HepG2 (cell line): Measurements from ENCODE around the gene MCU. TPM values are rescaled to one million over a fixed set of nuclear protein-coding genes. Genes with fewer than 3 reads are reported as not detected.

Source experiments
- ATAC-seq: fragments of 200-7000 bp; cut with Tn5 transposase; 3 replicates; pipeline ENCODE4 v1.9.1; 2020; ENCODE audit warnings: mild to moderate bottlenecking, moderate library complexity
- BruUV-seq: library from RNA; stranded (reverse); fragments of 400-500 nt; replicated peaks from 2 replicates; lab custom pipeline; 2021; lab: Mats Ljungman, UMichigan
- CTCF ChIA-PET: fragments of 300-600 bp; formaldehyde crosslinking; extraction: SDS; loops from one replicate; lab custom pipeline; 2021; ENCODE audit warnings: low total read pairs, inconsistent platforms, low intra/inter-chr PET ratio; lab: Yijun Ruan, JAX
- POLR2A ChIA-PET: fragments of 350-600 bp; sonication (Branson Sonifier 250); formaldehyde crosslinking; loops from one replicate; lab custom pipeline; 2020; ENCODE audit warnings: antibody characterized with exemption, inconsistent platforms; lab: Yijun Ruan, JAX
- DNase-seq: peaks from one replicate; pipeline ENCODE4 v3.0.0-alpha.2; 2015; ENCODE audit warnings: low spot score
- FAIRE-seq: peaks from 3 replicates; lab custom pipeline; 2011; peaks lifted over from hg19 to GRCh38; lab: Jason Lieb, UNC
- H2AFZ ChIP-seq: one replicate; pipeline ENCODE4 v1.6.1; 2011; ENCODE audit warnings: low read length, inconsistent platforms
- H3K27ac ChIP-seq: fragments of 300-600 bp; 3 replicates; pipeline ENCODE4 v1.8.0; 2011; ENCODE audit warnings: mixed run types, mild to moderate bottlenecking, mixed read lengths, low read length, inconsistent platforms; ENCODE audit not compliant: insufficient read depth; ENCODE audit errors: extremely low read length
- H3K27me3 ChIP-seq, 2 experiments: fragments of 200-600 bp in 1 of 2; 2 replicates in 1 of 2; 3 replicates in 1 of 2; pipeline versions ENCODE4 v1.6.0 to v1.8.0; 2011; ENCODE audit warnings: low read length in 2 of 2, mild to moderate bottlenecking in 2 of 2, moderate library complexity in 2 of 2, inconsistent platforms in 1 of 2; ENCODE audit not compliant: insufficient read depth in 2 of 2, control insufficient read depth in 1 of 2
- H3K36me3 ChIP-seq, 2 experiments: fragments of 200-600 bp in 1 of 2; replicated peaks in 1 of 2; 2 replicates in 1 of 2; 3 replicates in 1 of 2; pipeline versions ENCODE4 v1.5.1 to v1.8.0; 2011; ENCODE audit warnings: low read length in 2 of 2, inconsistent platforms in 1 of 2; ENCODE audit not compliant: insufficient read depth in 2 of 2, control insufficient read depth in 1 of 2
- H3K4me1 ChIP-seq: 2 replicates; pipeline ENCODE4 v1.5.1; 2012; ENCODE audit warnings: low read length, inconsistent platforms; ENCODE audit not compliant: insufficient read depth
- H3K4me2 ChIP-seq: 2 replicates; pipeline ENCODE4 v1.6.0; 2011; ENCODE audit warnings: low read depth, low read length, inconsistent platforms
- H3K4me3 ChIP-seq, 3 experiments: fragments of 200-600 bp in 1 of 3; sonication (generic), shearing (Covaris generic) in 1 of 3; replicated peaks in 1 of 3; 2 replicates each; pipeline ENCODE4 v1.5.1; 2011 to 2016; ENCODE audit warnings: low read length in 3 of 3, inconsistent platforms in 2 of 3, low read depth in 2 of 3, mild to moderate bottlenecking in 2 of 3, control low read depth in 1 of 3, mixed read lengths in 1 of 3; ENCODE audit not compliant: insufficient read depth in 1 of 3
- H3K79me2 ChIP-seq: one replicate; pipeline ENCODE4 v1.6.1; 2011; ENCODE audit warnings: low read length, inconsistent platforms; ENCODE audit not compliant: insufficient read depth
- H3K9ac ChIP-seq: 2 replicates; pipeline ENCODE4 v1.6.0; 2011; ENCODE audit warnings: mild to moderate bottlenecking, low read depth, low read length, inconsistent platforms; ENCODE audit not compliant: insufficient read depth
- H3K9me3 ChIP-seq: 2 replicates; pipeline ENCODE4 v1.5.1; 2012; ENCODE audit warnings: mild to moderate bottlenecking, low read length
- H4K20me1 ChIP-seq: 2 replicates; pipeline ENCODE4 v1.6.0; 2011; ENCODE audit warnings: inconsistent platforms, mild to moderate bottlenecking, low read length, moderate library complexity; ENCODE audit not compliant: insufficient read depth
- AGO2 ChIP-seq: fragments of 200-400 bp; formaldehyde crosslinking; optimal IDR thresholded peaks from 2 replicates; pipeline ENCODE3; 2017; ENCODE audit warnings: mild to moderate bottlenecking, low read depth, low read length, moderate library complexity
- ARNT2 ChIP-seq: sonication (generic); formaldehyde crosslinking; IDR thresholded peaks from 2 replicates; pipeline ENCODE4 v1.8.0; 2022; ENCODE audit warnings: mild to moderate bottlenecking, low read depth, missing genetic modification reagents, moderate library complexity
- KDM1A ChIP-seq: IDR thresholded peaks from 2 replicates; pipeline ENCODE4 v1.6.1; 2016; ENCODE audit warnings: missing compliant biosample characterization
- NR0B2 ChIP-seq: sonication (generic); formaldehyde crosslinking; IDR thresholded peaks from 2 replicates; pipeline ENCODE4 v1.4.0; 2020; ENCODE audit warnings: mild to moderate bottlenecking, missing genetic modification reagents
- NR2F1 ChIP-seq, 2 experiments: fragments of 450-650 bp in 1 of 2; formaldehyde crosslinking in 1 of 2; IDR thresholded peaks; 2 replicates each; pipeline versions ENCODE4 v1.5.0 to v1.6.1; 2016 to 2020; ENCODE audit warnings: mild to moderate bottlenecking in 1 of 2, missing compliant biosample characterization in 1 of 2, missing genetic modification reagents in 1 of 2, moderate library complexity in 1 of 2
- SP4 ChIP-seq: sonication (generic); formaldehyde crosslinking; IDR thresholded peaks from 2 replicates; pipeline ENCODE4 v1.8.1; 2023; ENCODE audit warnings: mild to moderate bottlenecking, missing genetic modification reagents
- SRSF9 ChIP-seq: fragments of 200-400 bp; formaldehyde crosslinking; IDR thresholded peaks from 2 replicates; pipeline ENCODE4 v1.6.1; 2018; ENCODE audit warnings: borderline replicate concordance, mild to moderate bottlenecking, low read depth, low read length; ENCODE audit not compliant: insufficient read depth, poor library complexity, severe bottlenecking
- YEATS4 ChIP-seq: sonication (generic); formaldehyde crosslinking; IDR thresholded peaks from 2 replicates; pipeline ENCODE4 v1.4.0; 2020; ENCODE audit warnings: missing genetic modification reagents, borderline replicate concordance
- ZFP62 ChIP-seq: sonication (generic); formaldehyde crosslinking; IDR thresholded peaks from 2 replicates; pipeline ENCODE4 v1.4.0; 2020; ENCODE audit warnings: missing genetic modification reagents
- ZNF121 ChIP-seq: sonication (generic); formaldehyde crosslinking; IDR thresholded peaks from 2 replicates; pipeline ENCODE4 v1.5.0; 2020; ENCODE audit warnings: mild to moderate bottlenecking, missing genetic modification reagents
- ZNF335 ChIP-seq: sonication (generic); formaldehyde crosslinking; IDR thresholded peaks from 2 replicates; pipeline ENCODE4 v1.4.0; 2020; ENCODE audit warnings: missing genetic modification reagents
- WGBS: methylation state at CpG from one replicate; pipeline ENCODE4 v1.1.6; 2017; ENCODE audit warnings: low lambda C conversion rate; 5-methylcytosine and 5-hydroxymethylcytosine counted together
- in situ Hi-C: cut with HindIII; loops from 2 replicates; pipeline ENCODE4 v1.10.0; 2017; ENCODE audit warnings: low pct_unique_long_range_greater_than_20kb; ENCODE audit not compliant: extremely low pct_ligation_motif_present
- intact Hi-C: fragments of 100-400 bp; cut with micrococcal nuclease; formaldehyde crosslinking; loops from one replicate; pipeline ENCODE4 v1.10.0; 2022; ENCODE audit not compliant: unreplicated experiment
- polyA plus RNA-seq, 8 experiments: library from polyadenylated mRNA; depleted of rRNA in 3 of 8; stranded (reverse) in 7 of 8; unstranded in 1 of 8; fragments of >200 nt; fragmentation: Illumina TruSeq in 4 of 8; extraction: Trizol in 4 of 8; gene quantifications; 2 replicates each; pipeline versions ENCODE4 v1.2.1 to v1.2.3, GENCODE V29; 2011 to 2016; ENCODE audit warnings: low read depth in 4 of 8, missing spikeins in 1 of 8, mixed read lengths in 1 of 8; ENCODE audit not compliant: insufficient read depth in 1 of 8
- total RNA-seq, 5 experiments: library from RNA; depleted of rRNA; stranded (reverse); fragments of >200 nt; fragmentation: Illumina TruSeq; extraction: Trizol; gene quantifications; 2 replicates each; pipeline ENCODE4 v1.2.3, GENCODE V29; 2016; ENCODE audit warnings: low read depth in 1 of 5
- TF ChIP-seq, protein P1 (sequence below): sonication (generic); formaldehyde crosslinking; conservative IDR thresholded peaks from 2 replicates; pipeline ENCODE4 v1.5.0; 2020; ENCODE audit warnings: missing genetic modification reagents
- TF ChIP-seq, protein P2 (sequence below): sonication (generic); formaldehyde crosslinking; IDR thresholded peaks from 2 replicates; pipeline ENCODE4 v1.5.0; 2020; ENCODE audit warnings: missing genetic modification reagents

The MCU gene
- total and polyA plus RNA-seq, 2 of the 13 experiments (the other 11 are each of a cell fraction or from before 2014, with no cell fraction given): 25.9 to 64.5 TPM

- ATAC-seq (no peak), DNase-seq (no peak), FAIRE-seq (no peak)
- no peaks in the 10 kb centered on the region for H4K20me1 ChIP-seq
- intact Hi-C loops (no loop called here), in situ Hi-C loops (no loop called here)
- H3K4me3 ChIP-seq: no peak overlapping the region
- no peak overlapping the region for H3K9ac ChIP-seq
- H3K36me3 ChIP-seq: no peaks in the 10 kb centered on the region
- H3K27me3 ChIP-seq: no peaks in the 10 kb centered on the region
- no peak overlapping the region for H2AFZ ChIP-seq
- no TSS peak for BruUV-seq
- no peaks in the 10 kb centered on the region for H3K4me1 ChIP-seq
- POLR2A ChIA-PET: no interaction called here
- TF ChIP-seq ARNT2 (CRISPR knock-in tag): no peak
- no peak for TF ChIP-seq ZNF121
- TF ChIP-seq, protein P1, sequence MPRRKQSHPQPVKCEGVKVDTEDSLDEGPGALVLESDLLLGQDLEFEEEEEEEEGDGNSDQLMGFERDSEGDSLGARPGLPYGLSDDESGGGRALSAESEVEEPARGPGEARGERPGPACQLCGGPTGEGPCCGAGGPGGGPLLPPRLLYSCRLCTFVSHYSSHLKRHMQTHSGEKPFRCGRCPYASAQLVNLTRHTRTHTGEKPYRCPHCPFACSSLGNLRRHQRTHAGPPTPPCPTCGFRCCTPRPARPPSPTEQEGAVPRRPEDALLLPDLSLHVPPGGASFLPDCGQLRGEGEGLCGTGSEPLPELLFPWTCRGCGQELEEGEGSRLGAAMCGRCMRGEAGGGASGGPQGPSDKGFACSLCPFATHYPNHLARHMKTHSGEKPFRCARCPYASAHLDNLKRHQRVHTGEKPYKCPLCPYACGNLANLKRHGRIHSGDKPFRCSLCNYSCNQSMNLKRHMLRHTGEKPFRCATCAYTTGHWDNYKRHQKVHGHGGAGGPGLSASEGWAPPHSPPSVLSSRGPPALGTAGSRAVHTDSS: no peak
- TF ChIP-seq AGO2: no peak
- no peak for TF ChIP-seq YEATS4 (CRISPR knock-in tag)
- TF ChIP-seq ZFP62 (CRISPR knock-in tag): no peak
- TF ChIP-seq, protein P2, sequence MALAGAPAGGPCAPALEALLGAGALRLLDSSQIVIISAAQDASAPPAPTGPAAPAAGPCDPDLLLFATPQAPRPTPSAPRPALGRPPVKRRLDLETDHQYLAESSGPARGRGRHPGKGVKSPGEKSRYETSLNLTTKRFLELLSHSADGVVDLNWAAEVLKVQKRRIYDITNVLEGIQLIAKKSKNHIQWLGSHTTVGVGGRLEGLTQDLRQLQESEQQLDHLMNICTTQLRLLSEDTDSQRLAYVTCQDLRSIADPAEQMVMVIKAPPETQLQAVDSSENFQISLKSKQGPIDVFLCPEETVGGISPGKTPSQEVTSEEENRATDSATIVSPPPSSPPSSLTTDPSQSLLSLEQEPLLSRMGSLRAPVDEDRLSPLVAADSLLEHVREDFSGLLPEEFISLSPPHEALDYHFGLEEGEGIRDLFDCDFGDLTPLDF: no peak
- TF ChIP-seq NR0B2 (CRISPR knock-in tag): no peak
- no peak for TF ChIP-seq SRSF9
- TF ChIP-seq NR2F1 (CRISPR knock-in tag; IDR thresholded peaks at IDR 0.05): no peak
- TF ChIP-seq ZNF335 (CRISPR knock-in tag): no peak
- no peak for TF ChIP-seq KDM1A (CRISPR knock-in tag)
- TF ChIP-seq SP4 (CRISPR knock-in tag): no peak
- TF ChIP-seq, all 625 proteins: peak for 0
- CTCF ChIA-PET: no interaction called here
- 97% methylated on average over 1 of the region's 1 CpG for WGBS
- Histone ChIP-seq H3K4me2 (no peak overlapping the region), H3K27ac (no peak overlapping the region), H3K79me2 (peaks cover 12% of the 10 kb centered on the region), H3K9me3 (no peaks in the 10 kb centered on the region)
These were observed 17.1 kb downstream of the MCU start for GRCh38 chr10:72709041-72709440.
